Measurements from ENCODE around the gene VWA8. TPM values are rescaled to one million over a fixed set of nuclear protein-coding genes. Genes with fewer than 3 reads are reported as not detected.

The VWA8 gene
- total and polyA plus RNA-seq, 4 donors, result 9.8 to 35.7 (median 18.5) TPM

GRCh38 chr13:41825691-41826090 lies 135.2 kb downstream of the VWA8 start:
- Histone ChIP-seq H3K27ac (ENCODE audit: low read depth, low read length) (no peak overlapping the region), H3K4me3 (ENCODE audit: low read depth, low read length) (no peak overlapping the region), H3K4me1 (ENCODE audit: control insufficient read depth, insufficient read depth, low read length) (no peaks in the 10 kb centered on the region), H3K36me3 (ENCODE audit: control insufficient read depth, insufficient read depth, low read length) (peaks cover 5% of the 10 kb centered on the region), H3K9me3 (ENCODE audit: control insufficient read depth, insufficient read depth, low read length) (no peaks in the 10 kb centered on the region), H3K27me3 (ENCODE audit: control insufficient read depth, insufficient read depth, low read length) (no peaks in the 10 kb centered on the region)
- no peak for DNase-seq (ENCODE audit: low read depth in 4 of 6, low spot score in 6 of 6)

- no peaks in the 10 kb centered on the region for H3K36me3 ChIP-seq (ENCODE audit: control insufficient read depth, insufficient read depth, low read length)
- no CpG with 5 or more reads among the region's 4 CpGs for WGBS (ENCODE audit: insufficient coverage)
- no peaks in the 10 kb centered on the region for H3K27me3 ChIP-seq (ENCODE audit: control insufficient read depth, insufficient read depth, low read length)
- H3K4me1 ChIP-seq (ENCODE audit: control insufficient read depth, insufficient read depth, low read length), result no peaks in the 10 kb centered on the region
- no peak for DNase-seq (ENCODE audit: low read depth in 4 of 6, low spot score in 6 of 6)
- H3K9me3 ChIP-seq (ENCODE audit: control insufficient read depth, insufficient read depth, low read length), result no peaks in the 10 kb centered on the region
- H3K27ac ChIP-seq (ENCODE audit: low read depth, low read length), result no peak overlapping the region
- no peak overlapping the region for H3K4me3 ChIP-seq (ENCODE audit: low read depth, low read length)
Observed at GRCh38 chr13:41823476-41823875, 137.4 kb downstream of the VWA8 start.

GRCh38 chr13:41822560-41822959 lies 138.3 kb downstream of the VWA8 start:
- Histone ChIP-seq H3K4me1 (ENCODE audit: control insufficient read depth, insufficient read depth, low read length) (no peaks in the 10 kb centered on the region), H3K27ac (ENCODE audit: low read depth, low read length) (no peak overlapping the region), H3K9me3 (ENCODE audit: control insufficient read depth, insufficient read depth, low read length) (no peaks in the 10 kb centered on the region), H3K36me3 (ENCODE audit: control insufficient read depth, insufficient read depth, low read length) (no peaks in the 10 kb centered on the region), H3K27me3 (ENCODE audit: control insufficient read depth, insufficient read depth, low read length) (no peaks in the 10 kb centered on the region), H3K4me3 (ENCODE audit: low read depth, low read length) (no peak overlapping the region)
- no peak for DNase-seq (ENCODE audit: low read depth in 4 of 6, low spot score in 6 of 6)

GRCh38 chr13:41821238-41821594 lies 139.7 kb downstream of the VWA8 start:
- no peak for DNase-seq (ENCODE audit: low read depth in 4 of 6, low spot score in 6 of 6)
- Histone ChIP-seq H3K27ac (ENCODE audit: low read depth, low read length) (no peak overlapping the region), H3K27me3 (ENCODE audit: control insufficient read depth, insufficient read depth, low read length) (no peaks in the 10 kb centered on the region), H3K4me1 (ENCODE audit: control insufficient read depth, insufficient read depth, low read length) (no peaks in the 10 kb centered on the region), H3K4me3 (ENCODE audit: low read depth, low read length) (no peak overlapping the region), H3K36me3 (ENCODE audit: control insufficient read depth, insufficient read depth, low read length) (no peaks in the 10 kb centered on the region), H3K9me3 (ENCODE audit: control insufficient read depth, insufficient read depth, low read length) (no peaks in the 10 kb centered on the region)
- no CpG with 5 or more reads among the region's 2 CpGs for WGBS (ENCODE audit: insufficient coverage)

- no peaks in the 10 kb centered on the region for H3K27me3 ChIP-seq (ENCODE audit: control insufficient read depth, insufficient read depth, low read length)
- H3K4me3 ChIP-seq (ENCODE audit: low read depth, low read length), result no peak overlapping the region
- no peaks in the 10 kb centered on the region for H3K9me3 ChIP-seq (ENCODE audit: control insufficient read depth, insufficient read depth, low read length)
- no peaks in the 10 kb centered on the region for H3K36me3 ChIP-seq (ENCODE audit: control insufficient read depth, insufficient read depth, low read length)
- H3K4me1 ChIP-seq (ENCODE audit: control insufficient read depth, insufficient read depth, low read length), result no peaks in the 10 kb centered on the region
- H3K27ac ChIP-seq (ENCODE audit: low read depth, low read length), result no peak overlapping the region
- no peak for DNase-seq (ENCODE audit: low read depth in 4 of 6, low spot score in 6 of 6)
- 100% methylated on average over 1 of the region's 1 CpG for WGBS (ENCODE audit: insufficient coverage)
Observed at GRCh38 chr13:41820581-41821237, 140.2 kb downstream of the VWA8 start.

- Histone ChIP-seq H3K9me3 (ENCODE audit: control insufficient read depth, insufficient read depth, low read length) (no peaks in the 10 kb centered on the region), H3K4me1 (ENCODE audit: control insufficient read depth, insufficient read depth, low read length) (no peaks in the 10 kb centered on the region), H3K36me3 (ENCODE audit: control insufficient read depth, insufficient read depth, low read length) (no peaks in the 10 kb centered on the region), H3K4me3 (ENCODE audit: low read depth, low read length) (no peak overlapping the region), H3K27me3 (ENCODE audit: control insufficient read depth, insufficient read depth, low read length) (no peaks in the 10 kb centered on the region), H3K27ac (ENCODE audit: low read depth, low read length) (no peak overlapping the region)
- no peak for DNase-seq (ENCODE audit: low read depth in 4 of 6, low spot score in 6 of 6)
- WGBS (ENCODE audit: insufficient coverage), result no CpG with 5 or more reads among the region's 3 CpGs
Observed at GRCh38 chr13:41816057-41816456, 144.9 kb downstream of the VWA8 start.

- no peak overlapping the region for H3K4me3 ChIP-seq (ENCODE audit: low read depth, low read length)
- no peak for DNase-seq (ENCODE audit: low read depth in 4 of 6, low spot score in 6 of 6)
- no peaks in the 10 kb centered on the region for H3K4me1 ChIP-seq (ENCODE audit: control insufficient read depth, insufficient read depth, low read length)
- no peaks in the 10 kb centered on the region for H3K27me3 ChIP-seq (ENCODE audit: control insufficient read depth, insufficient read depth, low read length)
- no peaks in the 10 kb centered on the region for H3K9me3 ChIP-seq (ENCODE audit: control insufficient read depth, insufficient read depth, low read length)
- H3K27ac ChIP-seq (ENCODE audit: low read depth, low read length), result no peak overlapping the region
- H3K36me3 ChIP-seq (ENCODE audit: control insufficient read depth, insufficient read depth, low read length), result no peaks in the 10 kb centered on the region
Observed at GRCh38 chr13:41813426-41813825, 147.5 kb downstream of the VWA8 start.

- no peak for DNase-seq (ENCODE audit: low read depth in 4 of 6, low spot score in 6 of 6)
- no peak overlapping the region for H3K4me3 ChIP-seq (ENCODE audit: low read depth, low read length)
- H3K27me3 ChIP-seq (ENCODE audit: control insufficient read depth, insufficient read depth, low read length), result no peaks in the 10 kb centered on the region
- H3K36me3 ChIP-seq (ENCODE audit: control insufficient read depth, insufficient read depth, low read length), result no peaks in the 10 kb centered on the region
- H3K4me1 ChIP-seq (ENCODE audit: control insufficient read depth, insufficient read depth, low read length), result no peaks in the 10 kb centered on the region
- no peaks in the 10 kb centered on the region for H3K9me3 ChIP-seq (ENCODE audit: control insufficient read depth, insufficient read depth, low read length)
- no peak overlapping the region for H3K27ac ChIP-seq (ENCODE audit: low read depth, low read length)
- WGBS (ENCODE audit: insufficient coverage), result no CpG with 5 or more reads among the region's 2 CpGs
Observed at GRCh38 chr13:41812851-41813250, 148.1 kb downstream of the VWA8 start.

- H3K27ac ChIP-seq (ENCODE audit: low read depth, low read length), result no peak overlapping the region
- H3K27me3 ChIP-seq (ENCODE audit: control insufficient read depth, insufficient read depth, low read length), result no peaks in the 10 kb centered on the region
- no peaks in the 10 kb centered on the region for H3K36me3 ChIP-seq (ENCODE audit: control insufficient read depth, insufficient read depth, low read length)
- H3K4me1 ChIP-seq (ENCODE audit: control insufficient read depth, insufficient read depth, low read length), result no peaks in the 10 kb centered on the region
- WGBS (ENCODE audit: insufficient coverage), result no CpG with 5 or more reads among the region's 1 CpG
- H3K9me3 ChIP-seq (ENCODE audit: control insufficient read depth, insufficient read depth, low read length), result no peaks in the 10 kb centered on the region
- no peak for DNase-seq (ENCODE audit: low read depth in 4 of 6, low spot score in 6 of 6)
- no peak overlapping the region for H3K4me3 ChIP-seq (ENCODE audit: low read depth, low read length)
Observed at GRCh38 chr13:41812237-41812636, 148.7 kb downstream of the VWA8 start.

- Histone ChIP-seq H3K4me3 (ENCODE audit: low read depth, low read length) (no peak overlapping the region), H3K36me3 (ENCODE audit: control insufficient read depth, insufficient read depth, low read length) (no peaks in the 10 kb centered on the region), H3K27me3 (ENCODE audit: control insufficient read depth, insufficient read depth, low read length) (no peaks in the 10 kb centered on the region), H3K9me3 (ENCODE audit: control insufficient read depth, insufficient read depth, low read length) (no peaks in the 10 kb centered on the region), H3K27ac (ENCODE audit: low read depth, low read length) (no peak overlapping the region), H3K4me1 (ENCODE audit: control insufficient read depth, insufficient read depth, low read length) (no peaks in the 10 kb centered on the region)
- no peak for DNase-seq (ENCODE audit: low read depth in 4 of 6, low spot score in 6 of 6)
- WGBS (ENCODE audit: insufficient coverage), result no CpG with 5 or more reads among the region's 3 CpGs
Observed at GRCh38 chr13:41811588-41812021, 149.3 kb downstream of the VWA8 start.

Data from spinal cord (tissue), 10 donors.